PC-9 (cell line): Measurements from ENCODE around the gene TINAG. TPM values are rescaled to one million over a fixed set of nuclear protein-coding genes. Genes with fewer than 3 reads are reported as not detected.
A peak's percentile ranks its signal among the peaks of the same experiment; 100 is the strongest.

Experiments used
- Bru-seq: library from RNA; stranded (reverse); fragments of 400-500 nt; gene quantifications from one replicate; lab custom pipeline; 2021; lab: Mats Ljungman, UMichigan
- BruChase-seq, 2 experiments: library from RNA; stranded (reverse); fragments of 400-500 nt; gene quantifications; one replicate each; lab custom pipeline; 2021; lab: Mats Ljungman, UMichigan
- BruUV-seq: library from RNA; stranded (reverse); fragments of 400-500 nt; replicated peaks from 2 replicates; lab custom pipeline; 2021; lab: Mats Ljungman, UMichigan
- CTCF ChIA-PET: fragments of 300-600 bp; sonication (Branson Sonifier 250); formaldehyde crosslinking; loops from one replicate; lab custom pipeline; 2022; ENCODE audit warnings: antibody characterized with exemption; lab: Charles Lee
- POLR2A ChIA-PET: fragments of 300-600 bp; sonication (Branson Sonifier 250); formaldehyde crosslinking; loops from one replicate; lab custom pipeline; 2022; ENCODE audit warnings: antibody characterized with exemption; ENCODE audit not compliant: unreplicated experiment; lab: Charles Lee
- DNase-seq, 2 experiments: peaks; one replicate each; pipeline versions ENCODE4 v3.0.0 to v3.0.0-alpha.2; 2015 to 2022; ENCODE audit warnings: mixed read lengths in 1 of 2
- H2AFZ ChIP-seq: fragments of 200-600 bp; sonication (generic); 2 replicates; pipeline ENCODE4 v1.8.1; 2017; ENCODE audit warnings: antibody characterized with exemption
- H3F3A ChIP-seq: fragments of 200-600 bp; sonication (generic); 2 replicates; pipeline ENCODE4 v1.8.1; 2017; ENCODE audit warnings: antibody characterized with exemption, mild to moderate bottlenecking, low read depth; ENCODE audit not compliant: insufficient read depth
- H3K27ac ChIP-seq: fragments of 200-600 bp; sonication (generic); 2 replicates; pipeline ENCODE4 v1.6.1; 2016; ENCODE audit warnings: mixed run types
- H3K27me3 ChIP-seq: fragments of 200-600 bp; sonication (generic); 2 replicates; pipeline ENCODE4 v1.6.1; 2016; ENCODE audit warnings: low read depth, mixed run types; ENCODE audit not compliant: insufficient read depth
- H3K36me3 ChIP-seq: fragments of 200-600 bp; sonication (generic); 2 replicates; pipeline ENCODE4 v1.6.1; 2016; ENCODE audit warnings: low read depth, mixed run types
- H3K4me1 ChIP-seq: fragments of 200-600 bp; sonication (generic); replicated peaks from 2 replicates; pipeline ENCODE4 v1.6.1; 2016; ENCODE audit warnings: mixed run types; ENCODE audit not compliant: insufficient read depth
- H3K4me2 ChIP-seq: fragments of 200-600 bp; sonication (generic); 2 replicates; pipeline ENCODE4 v1.6.1; 2017; ENCODE audit warnings: mixed run types
- H3K4me3 ChIP-seq: fragments of 200-600 bp; sonication (generic); 2 replicates; pipeline ENCODE4 v1.6.1; 2016; ENCODE audit warnings: mixed run types
- H3K79me2 ChIP-seq: fragments of 200-600 bp; sonication (generic); 2 replicates; pipeline ENCODE4 v1.6.1; 2017; ENCODE audit warnings: low read depth, mixed run types
- H3K9me2 ChIP-seq: fragments of 200-600 bp; sonication (generic); 2 replicates; pipeline ENCODE4 v1.8.1; 2017; ENCODE audit warnings: mild to moderate bottlenecking; ENCODE audit not compliant: insufficient read depth
- H3K9me3 ChIP-seq: fragments of 200-600 bp; sonication (generic); 2 replicates; pipeline ENCODE4 v1.8.1; 2016; ENCODE audit warnings: low read depth; ENCODE audit not compliant: insufficient read depth
- H4K20me1 ChIP-seq: fragments of 200-600 bp; sonication (generic); 2 replicates; pipeline ENCODE4 v1.8.1; 2017; ENCODE audit not compliant: insufficient read depth
- EZH2 ChIP-seq: fragments of 200-600 bp; sonication (generic); IDR thresholded peaks from 2 replicates; pipeline ENCODE4 v1.8.0; 2017; ENCODE audit warnings: antibody characterized with exemption, low read depth
- intact Hi-C: fragments of 100-400 bp; cut with micrococcal nuclease; formaldehyde crosslinking; loops from one replicate; pipeline ENCODE4 v1.10.0; 2022; ENCODE audit not compliant: unreplicated experiment
- long read RNA-seq: library from polyadenylated mRNA; stranded (forward); transcript quantifications from one replicate; pipeline ENCODE4 v2.0.0, GENCODE V29; 2022
- total RNA-seq: library from RNA; stranded (reverse); gene quantifications from 2 replicates; pipeline ENCODE4 v1.2.3, GENCODE V29; 2021
- TF ChIP-seq, protein P1 (sequence below): fragments of 200-600 bp; sonication (generic); conservative IDR thresholded peaks from 2 replicates; pipeline ENCODE4 v1.6.1; 2017; ENCODE audit warnings: mixed run types, antibody characterized with exemption, mild to moderate bottlenecking, moderate library complexity

The TINAG gene, protein sequence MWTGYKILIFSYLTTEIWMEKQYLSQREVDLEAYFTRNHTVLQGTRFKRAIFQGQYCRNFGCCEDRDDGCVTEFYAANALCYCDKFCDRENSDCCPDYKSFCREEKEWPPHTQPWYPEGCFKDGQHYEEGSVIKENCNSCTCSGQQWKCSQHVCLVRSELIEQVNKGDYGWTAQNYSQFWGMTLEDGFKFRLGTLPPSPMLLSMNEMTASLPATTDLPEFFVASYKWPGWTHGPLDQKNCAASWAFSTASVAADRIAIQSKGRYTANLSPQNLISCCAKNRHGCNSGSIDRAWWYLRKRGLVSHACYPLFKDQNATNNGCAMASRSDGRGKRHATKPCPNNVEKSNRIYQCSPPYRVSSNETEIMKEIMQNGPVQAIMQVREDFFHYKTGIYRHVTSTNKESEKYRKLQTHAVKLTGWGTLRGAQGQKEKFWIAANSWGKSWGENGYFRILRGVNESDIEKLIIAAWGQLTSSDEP
- not detected in 2 replicates for total RNA-seq
- percentile 2 among the genes with signal in this experiment for Bru-seq, nascent RNA
- BruChase-seq, experiment 1, labeled RNA remaining after a 2-hour chase = percentile 2 among the genes with signal in this experiment
- BruChase-seq, experiment 2, labeled RNA remaining after a 6-hour chase = percentile 1 among the genes with signal in this experiment
- long read RNA-seq = 0 reads

DNA sequence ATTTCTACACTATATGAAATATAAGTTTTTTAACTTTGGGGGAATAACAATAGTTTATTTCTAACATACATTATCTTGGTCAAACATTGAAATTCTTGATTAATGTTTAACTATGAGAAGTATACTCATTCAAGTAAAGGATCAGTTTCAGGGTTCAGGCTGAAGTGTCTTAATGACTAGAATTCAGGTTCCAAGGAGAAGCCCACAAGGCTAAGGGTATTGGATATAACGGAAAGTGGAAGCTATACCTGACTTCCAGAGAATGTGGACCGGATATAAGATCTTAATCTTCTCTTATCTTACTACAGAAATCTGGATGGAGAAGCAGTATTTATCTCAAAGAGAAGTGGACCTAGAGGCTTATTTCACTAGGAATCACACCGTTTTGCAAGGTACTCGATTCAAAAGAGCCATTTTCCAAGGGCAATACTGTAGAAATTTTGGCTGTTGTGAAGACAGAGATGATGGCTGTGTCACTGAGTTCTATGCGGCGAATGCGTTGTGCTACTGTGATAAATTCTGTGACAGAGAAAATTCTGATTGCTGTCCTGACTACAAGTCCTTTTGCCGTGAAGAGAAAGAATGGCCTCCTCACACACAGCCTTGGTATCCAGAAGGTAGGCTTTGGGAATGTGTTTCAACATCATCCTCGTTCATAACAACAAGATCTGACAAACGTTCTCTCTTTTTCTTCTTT, at the start of gene TINAG:
TSS of gene TINAG (plus strand) at position 153 of the 697 bp plus-strand sequence. CDS start at position 263, 110 bp downstream.
- POLR2A ChIA-PET = no interaction called here
- H4K20me1 ChIP-seq = no peaks in the 10 kb centered on the region
- H3K27me3 ChIP-seq = no peaks in the 10 kb centered on the region
- no peak within 1 kb of the TSS for H3K4me2 ChIP-seq
- 0 out of 2 replicates have a peak, but pooled peaks cover 4% of the 10 kb centered on the region for H3K4me1 ChIP-seq
- no TSS peak for BruUV-seq
- no peak for DNase-seq
- H2AFZ ChIP-seq = peak within 1 kb of the TSS; percentile 66; the same call in 1 of the 2 replicates
- H3K9me2 ChIP-seq = no peaks in the 10 kb centered on the region
- no peak for TF ChIP-seq EZH2
- TF ChIP-seq, protein P1, sequence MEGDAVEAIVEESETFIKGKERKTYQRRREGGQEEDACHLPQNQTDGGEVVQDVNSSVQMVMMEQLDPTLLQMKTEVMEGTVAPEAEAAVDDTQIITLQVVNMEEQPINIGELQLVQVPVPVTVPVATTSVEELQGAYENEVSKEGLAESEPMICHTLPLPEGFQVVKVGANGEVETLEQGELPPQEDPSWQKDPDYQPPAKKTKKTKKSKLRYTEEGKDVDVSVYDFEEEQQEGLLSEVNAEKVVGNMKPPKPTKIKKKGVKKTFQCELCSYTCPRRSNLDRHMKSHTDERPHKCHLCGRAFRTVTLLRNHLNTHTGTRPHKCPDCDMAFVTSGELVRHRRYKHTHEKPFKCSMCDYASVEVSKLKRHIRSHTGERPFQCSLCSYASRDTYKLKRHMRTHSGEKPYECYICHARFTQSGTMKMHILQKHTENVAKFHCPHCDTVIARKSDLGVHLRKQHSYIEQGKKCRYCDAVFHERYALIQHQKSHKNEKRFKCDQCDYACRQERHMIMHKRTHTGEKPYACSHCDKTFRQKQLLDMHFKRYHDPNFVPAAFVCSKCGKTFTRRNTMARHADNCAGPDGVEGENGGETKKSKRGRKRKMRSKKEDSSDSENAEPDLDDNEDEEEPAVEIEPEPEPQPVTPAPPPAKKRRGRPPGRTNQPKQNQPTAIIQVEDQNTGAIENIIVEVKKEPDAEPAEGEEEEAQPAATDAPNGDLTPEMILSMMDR = no peak
- intact Hi-C loops = no loop called here
- H3K79me2 ChIP-seq = no peaks in the 10 kb centered on the region
- H3K4me3 ChIP-seq = no peak within 1 kb of the TSS
- H3K9me3 ChIP-seq = no peaks in the 10 kb centered on the region
- CTCF ChIA-PET = no interaction called here
- no peaks in the 10 kb centered on the region for H3K36me3 ChIP-seq
- no peaks in the 10 kb centered on the region for H3F3A ChIP-seq
- H3K27ac ChIP-seq = no peak within 1 kb of the TSS

DNA sequence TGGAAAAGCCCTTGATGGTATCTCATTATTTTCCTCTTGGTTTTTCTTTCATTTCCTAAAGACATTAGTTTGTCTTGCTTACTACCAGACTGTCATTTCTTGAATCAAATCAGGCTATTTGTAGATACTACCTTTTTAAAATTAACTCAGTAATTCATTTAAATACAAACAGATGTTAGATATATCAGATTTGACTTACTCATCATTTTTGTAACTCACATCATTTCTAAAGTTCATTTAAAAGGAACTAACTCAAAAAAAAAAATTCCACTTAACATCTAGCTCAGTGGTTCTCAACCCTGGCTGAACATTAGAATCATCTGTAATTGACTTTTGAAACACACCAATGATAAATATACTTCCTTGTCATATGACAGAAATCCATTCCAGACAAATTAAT, 48.2 kb upstream of the TINAG start:
- no peaks in the 10 kb centered on the region for H3F3A ChIP-seq
- no peaks in the 10 kb centered on the region for H3K36me3 ChIP-seq
- no peaks in the 10 kb centered on the region for H4K20me1 ChIP-seq
- no peak for DNase-seq
- no peaks in the 10 kb centered on the region for H3K79me2 ChIP-seq
- POLR2A ChIA-PET = no interaction called here
- H3K4me3 ChIP-seq = no peak overlapping the region
- no peak for TF ChIP-seq EZH2
- TF ChIP-seq, protein P1 = no peak
- H3K27ac ChIP-seq = no peak overlapping the region
- H3K27me3 ChIP-seq = no peaks in the 10 kb centered on the region
- BruUV-seq = no TSS peak
- no peak overlapping the region for H3K4me2 ChIP-seq
- intact Hi-C loops = no loop called here
- H3K9me2 ChIP-seq = no peaks in the 10 kb centered on the region
- no peaks in the 10 kb centered on the region for H3K4me1 ChIP-seq
- H2AFZ ChIP-seq = no peak overlapping the region
- CTCF ChIA-PET = no interaction called here
- no peaks in the 10 kb centered on the region for H3K9me3 ChIP-seq

DNA sequence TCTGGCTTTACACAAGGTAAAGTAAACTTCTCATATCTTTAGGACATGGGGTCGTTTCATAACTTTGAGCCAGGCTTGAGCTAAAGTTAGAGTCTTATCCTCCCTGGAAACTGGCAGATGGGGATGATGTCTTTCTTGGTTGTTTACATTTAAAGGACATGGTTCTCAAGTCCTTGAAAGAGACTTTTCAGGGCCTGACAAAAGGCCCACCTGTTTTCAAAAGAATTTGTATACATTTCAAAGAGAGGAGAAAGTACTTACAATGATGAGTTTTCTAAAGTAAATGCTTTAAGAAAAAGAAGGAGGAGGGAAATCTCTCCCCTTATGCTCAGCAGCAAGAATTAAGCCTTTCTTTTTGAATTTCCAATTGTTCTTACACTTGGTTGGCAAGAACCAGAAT, 45.7 kb upstream of the TINAG start:
- no peaks in the 10 kb centered on the region for H3K36me3 ChIP-seq

More for the DNA sequence above, 45.7 kb upstream of the TINAG start:
- Histone ChIP-seq H2AFZ (peak overlapping the region; percentile 60; the same call in 1 of the 2 replicates), H3K4me1 (no peaks in the 10 kb centered on the region), H3K9me3 (no peaks in the 10 kb centered on the region), H3F3A (no peaks in the 10 kb centered on the region), H3K79me2 (no peaks in the 10 kb centered on the region), H3K4me2 (no peak overlapping the region), H3K27ac (no peak overlapping the region), H3K9me2 (no peaks in the 10 kb centered on the region), H4K20me1 (no peaks in the 10 kb centered on the region), H3K27me3 (no peaks in the 10 kb centered on the region), H3K4me3 (no peak overlapping the region)
- no peak for DNase-seq
- intact Hi-C loops = no loop called here
- POLR2A ChIA-PET = no interaction called here
- CTCF ChIA-PET = no interaction called here
- TF ChIP-seq, protein P1 = no peak
- no peak for TF ChIP-seq EZH2
- no TSS peak for BruUV-seq
